H1 (cell line): ENCODE measurements around the gene NCF4. TPM values are rescaled to one million over a fixed set of nuclear protein-coding genes. Genes with fewer than 3 reads are reported as not detected.

ENCODE experiments used
- HDAC6 ChIP-seq: IDR thresholded peaks from one replicate; pipeline ENCODE4 v1.7.1; 2012; ENCODE audit warnings: low read depth, mild to moderate bottlenecking, inconsistent platforms, low read length, moderate library complexity
- KDM4A ChIP-seq: IDR thresholded peaks from one replicate; pipeline ENCODE4 v1.7.1; 2012; ENCODE audit warnings: low read depth, mild to moderate bottlenecking, moderate library complexity, low read length, inconsistent platforms; ENCODE audit not compliant: severe bottlenecking
- RXRA ChIP-seq: IDR thresholded peaks from 2 replicates; pipeline ENCODE4 v1.6.1; 2011; ENCODE audit warnings: low read depth, mild to moderate bottlenecking, low read length, moderate library complexity; ENCODE audit not compliant: insufficient read depth
- SP4 ChIP-seq: IDR thresholded peaks from 2 replicates; pipeline ENCODE4 v1.6.1; 2012; ENCODE audit warnings: low read length, inconsistent platforms
- polyA plus RNA-seq, 7 experiments: library from polyadenylated mRNA; depleted of rRNA in 3 of 7; stranded (reverse) in 5 of 7; unstranded in 2 of 7; fragments of >200 nt in 5 of 7; fragments of 200-250 nt in 2 of 7; gene quantifications; 1 replicate in 5 of 7; 2 replicates in 1 of 7; 4 replicates in 1 of 7; pipeline versions ENCODE4 v1.2.1 to v1.2.3, GENCODE V29; 2011 to 2013; ENCODE audit warnings: missing spikeins in 2 of 7, mixed read lengths in 2 of 7
- total RNA-seq: library from RNA; stranded (reverse); fragmentation: NEBNext Ultra II Directional; extraction: Animal tissue kit (Norgen Biotek cat#: 25700); gene quantifications from 2 replicates; pipeline ENCODE4 v1.2.1, GENCODE V29; 2021

Gene NCF4
- total and polyA plus RNA-seq, 2 of the 8 experiments (the other 6 are each of a cell fraction or from before 2014, with no cell fraction given): 0.20 TPM; not detected in 1

DNA sequence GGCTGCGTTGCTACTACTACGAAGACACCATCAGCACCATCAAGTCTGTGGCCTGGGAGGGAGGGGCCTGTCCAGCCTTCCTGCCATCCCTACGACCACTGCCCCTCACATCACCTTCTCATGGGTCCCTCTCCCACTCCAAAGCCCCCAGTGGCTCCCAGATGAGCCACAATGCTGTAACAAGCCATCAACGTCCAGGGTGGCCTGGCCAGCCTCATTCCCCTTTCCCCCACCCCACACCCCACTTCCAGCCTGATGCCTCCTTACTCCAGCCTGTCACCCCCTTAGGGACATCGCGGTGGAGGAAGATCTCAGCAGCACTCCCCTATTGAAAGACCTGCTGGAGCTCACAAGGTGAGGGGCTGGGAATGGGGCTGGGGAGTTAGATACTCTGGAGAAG lies 14.9 kb downstream of the NCF4 start (continued):
- TF ChIP-seq KDM4A: no peak
- no peak for TF ChIP-seq RXRA
- no peak for TF ChIP-seq SP4
- no peak for TF ChIP-seq HDAC6
- TF ChIP-seq, all 59 proteins: peak for 0
